ENCODE data around the gene LRP5. TPM values are rescaled to one million over a fixed set of nuclear protein-coding genes. Genes with fewer than 3 reads are reported as not detected.
"Not testable (repeated sequence)": the region's sequence is repeated elsewhere in the genome, so short reads cannot be mapped to it uniquely, and the experiment has no call there.

LRP5 gene
- total RNA-seq, 1 experiment from 2014 or later = 67.0 TPM

GRCh38 chr11:68446046-68446725 is 133.8 kb downstream of the LRP5 start:
- TF ChIP-seq CTCF (conservative IDR thresholded peaks at IDR 0.05; ENCODE audit: low read depth, low read length) (no peak), EZH2 (IDR thresholded peaks at IDR 0.05; ENCODE audit: borderline replicate concordance, low read depth, low read length, poor library complexity, severe bottlenecking) (no peak)
- no TSS peak for BruUV-seq (replicated peaks)
- Histone ChIP-seq H3K36me3 (ENCODE audit: insufficient read depth, low read length, poor library complexity, severe bottlenecking) (peaks cover 19% of the 10 kb centered on the region), H3K4me1 (ENCODE audit: insufficient read depth, low read length, poor library complexity, severe bottlenecking) (peaks cover 20% of the 10 kb centered on the region), H3K9me3 (ENCODE audit: low read depth, low read length, poor library complexity, severe bottlenecking) (no peaks in the 10 kb centered on the region), H3K27me3 (replicated peaks; ENCODE audit: insufficient read depth, low read depth, low read length, poor library complexity) (no peaks in the 10 kb centered on the region), H3K4me3 (ENCODE audit: low read depth, low read length, poor library complexity, severe bottlenecking) (no peak overlapping the region), H3K27ac (ENCODE audit: low read depth, low read length, poor library complexity, severe bottlenecking) (no peak overlapping the region)
- DNase-seq (ENCODE audit: low spot score) = no peak
- ChIA-PET CTCF (no interaction called here), POLR2A (ENCODE audit: low non-redundant PET) (no interaction called here)
- intact Hi-C loops (cut with micrococcal nuclease; ENCODE audit: unreplicated experiment) = loop anchor here (1.0 to 5.0 kb wide), 2 partner anchors 174 to 189 kb away; partner anchors contain the start of gene C11orf24

GRCh38 chr11:68447015-68447801 is 134.8 kb downstream of the LRP5 start:
- no TSS peak for BruUV-seq (replicated peaks)
- Histone ChIP-seq H3K4me1 (ENCODE audit: insufficient read depth, low read length, poor library complexity, severe bottlenecking) (peaks cover 10% of the 10 kb centered on the region), H3K9me3 (ENCODE audit: low read depth, low read length, poor library complexity, severe bottlenecking) (no peaks in the 10 kb centered on the region), H3K27me3 (replicated peaks; ENCODE audit: insufficient read depth, low read depth, low read length, poor library complexity) (no peaks in the 10 kb centered on the region), H3K36me3 (ENCODE audit: insufficient read depth, low read length, poor library complexity, severe bottlenecking) (peaks cover 19% of the 10 kb centered on the region), H3K27ac (ENCODE audit: low read depth, low read length, poor library complexity, severe bottlenecking) (no peak overlapping the region), H3K4me3 (ENCODE audit: low read depth, low read length, poor library complexity, severe bottlenecking) (no peak overlapping the region)
- CTCF ChIA-PET = no interaction called here
- DNase-seq (ENCODE audit: low spot score) = peak; percentile 87
- TF ChIP-seq CTCF (conservative IDR thresholded peaks at IDR 0.05; ENCODE audit: low read depth, low read length) (peak; percentile 97), EZH2 (IDR thresholded peaks at IDR 0.05; ENCODE audit: borderline replicate concordance, low read depth, low read length, poor library complexity, severe bottlenecking) (no peak)
- intact Hi-C loops (cut with micrococcal nuclease; ENCODE audit: unreplicated experiment) = loop anchor here (1.0 to 5.0 kb wide), 2 partner anchors 45 to 175 kb away; partner anchors contain the start of gene C11orf24
- POLR2A ChIA-PET (ENCODE audit: low non-redundant PET) = no interaction called here

- intact Hi-C loops (cut with micrococcal nuclease; ENCODE audit: unreplicated experiment) = loop anchor here (1.0 to 5.0 kb wide), 2 partner anchors 46 to 176 kb away; partner anchors contain the start of gene C11orf24
- DNase-seq (ENCODE audit: low spot score); CTCF ChIA-PET; H3K27me3 ChIP-seq (replicated peaks; ENCODE audit: insufficient read depth, low read depth, low read length, poor library complexity); H3K4me1 ChIP-seq (ENCODE audit: insufficient read depth, low read length, poor library complexity, severe bottlenecking); BruUV-seq (replicated peaks); POLR2A ChIA-PET (ENCODE audit: low non-redundant PET); H3K4me3 ChIP-seq (ENCODE audit: low read depth, low read length, poor library complexity, severe bottlenecking); H3K9me3 ChIP-seq (ENCODE audit: low read depth, low read length, poor library complexity, severe bottlenecking); H3K27ac ChIP-seq (ENCODE audit: low read depth, low read length, poor library complexity, severe bottlenecking): not testable (repeated sequence)
- peaks cover 19% of the 10 kb centered on the region for H3K36me3 ChIP-seq (ENCODE audit: insufficient read depth, low read length, poor library complexity, severe bottlenecking)
Measured at GRCh38 chr11:68447914-68448313, 135.5 kb downstream of the LRP5 start.
